ENCODE results near the gene CHRNA5. TPM values are rescaled to one million over a fixed set of nuclear protein-coding genes. Genes with fewer than 3 reads are reported as not detected.

The CHRNA5 gene
- total and polyA plus RNA-seq, 9 of the 15 experiments (the other 6 are each of a cell fraction or from before 2014, with no cell fraction given) = 2.8 to 16.1 (median 11.4) TPM

DNA sequence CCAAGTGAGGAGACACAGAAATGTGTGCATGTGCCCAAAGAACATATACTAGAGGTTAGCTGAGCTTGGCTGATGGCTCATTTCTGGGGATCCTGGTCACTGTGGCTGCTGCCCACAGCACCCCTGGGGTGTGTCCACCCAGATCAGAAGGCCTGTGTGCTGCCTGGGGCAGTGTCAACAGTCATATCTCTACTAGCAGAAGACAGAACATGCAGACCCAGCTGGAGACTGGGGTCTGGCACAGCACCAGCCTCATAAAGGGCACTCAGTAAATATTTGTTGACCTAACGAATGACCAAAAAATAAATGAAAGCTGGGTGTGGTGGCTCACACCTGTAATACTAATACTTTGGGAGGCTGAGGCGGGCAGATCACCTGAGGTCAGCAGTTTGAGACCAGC is 39.1 kb downstream of the CHRNA5 start:
- no peak for DNase-seq (ENCODE audit: extremely low read depth in 1 of 4, low spot score in 3 of 4)
- no peaks in the 10 kb centered on the region for H3K9me3 ChIP-seq (replicated peaks; ENCODE audit: control insufficient read depth, insufficient read depth, low read depth, low read length)
- ATAC-seq = no peak
- ChIA-PET POLR2A (interaction anchor here (0.6 to 0.7 kb wide), 2 partner anchors 11 to 39 kb away, joined by 3 read pairs; partner anchors contain the start of gene CHRNA5), CTCF (ENCODE audit: low intra/inter-chr PET ratio) (no interaction called here)
- no peak overlapping the region for H3K4me3 ChIP-seq
- no peak overlapping the region for H3K27ac ChIP-seq (ENCODE audit: extremely low read depth, low read depth, low read length)
- H3K36me3 ChIP-seq (ENCODE audit: control insufficient read depth, insufficient read depth, low read length) = no peaks in the 10 kb centered on the region
- H3K9me1 ChIP-seq (ENCODE audit: control insufficient read depth, insufficient read depth, low read length) = no peaks in the 10 kb centered on the region
- in situ Hi-C loops (cut with MboI) = no loop called here
- BruUV-seq (replicated peaks) = no TSS peak
- intact Hi-C loops (cut with micrococcal nuclease) = no loop called here
- no peaks in the 10 kb centered on the region for H3K79me2 ChIP-seq (ENCODE audit: control insufficient read depth, insufficient read depth, low read length)
- no peak overlapping the region for H2AFZ ChIP-seq (ENCODE audit: low read depth, low read length)
- no peak overlapping the region for H3K4me2 ChIP-seq (ENCODE audit: insufficient read depth, low read length)
- no peak for FAIRE-seq
- peaks cover 19 to 41% of the 10 kb centered on the region in 2 experiments for H3K27me3 ChIP-seq (ENCODE audit: control insufficient read depth in 2 of 2, insufficient read depth in 2 of 2, low read length in 2 of 2)
- 0 out of 2 replicates have a peak, but pooled peaks cover 4% of the 10 kb centered on the region for H4K20me1 ChIP-seq (replicated peaks; ENCODE audit: control insufficient read depth, insufficient read depth, low read length)
- 4% methylated on average over 2 of the region's 2 CpGs for WGBS (ENCODE audit: insufficient coverage, low coverage, missing lambda C conversion rate)
- H3K4me1 ChIP-seq (replicated peaks in 1 of 2; ENCODE audit: control insufficient read depth in 2 of 2, insufficient read depth in 2 of 2, low read length in 2 of 2) = no peaks in the 10 kb centered on the region
- H3K9ac ChIP-seq (ENCODE audit: insufficient read depth in 1 of 2, low read depth in 2 of 2, low read length in 2 of 2) = no peak overlapping the region
- no peak for TF ChIP-seq HSF4 (CRISPR knock-in tag; IDR thresholded peaks at IDR 0.05; ENCODE audit: borderline replicate concordance)
- no peak for TF ChIP-seq ZNF24 (IDR thresholded peaks at IDR 0.05)
- TF ChIP-seq MAZ (CRISPR knock-in tag; conservative IDR thresholded peaks at IDR 0.05 in 1 of 2, IDR thresholded peaks at IDR 0.05 in 1 of 2) = no peak
- TF ChIP-seq NFYB (IDR thresholded peaks at IDR 0.05; ENCODE audit: extremely low read depth, insufficient read length) = no peak
- TF ChIP-seq, protein P1, sequence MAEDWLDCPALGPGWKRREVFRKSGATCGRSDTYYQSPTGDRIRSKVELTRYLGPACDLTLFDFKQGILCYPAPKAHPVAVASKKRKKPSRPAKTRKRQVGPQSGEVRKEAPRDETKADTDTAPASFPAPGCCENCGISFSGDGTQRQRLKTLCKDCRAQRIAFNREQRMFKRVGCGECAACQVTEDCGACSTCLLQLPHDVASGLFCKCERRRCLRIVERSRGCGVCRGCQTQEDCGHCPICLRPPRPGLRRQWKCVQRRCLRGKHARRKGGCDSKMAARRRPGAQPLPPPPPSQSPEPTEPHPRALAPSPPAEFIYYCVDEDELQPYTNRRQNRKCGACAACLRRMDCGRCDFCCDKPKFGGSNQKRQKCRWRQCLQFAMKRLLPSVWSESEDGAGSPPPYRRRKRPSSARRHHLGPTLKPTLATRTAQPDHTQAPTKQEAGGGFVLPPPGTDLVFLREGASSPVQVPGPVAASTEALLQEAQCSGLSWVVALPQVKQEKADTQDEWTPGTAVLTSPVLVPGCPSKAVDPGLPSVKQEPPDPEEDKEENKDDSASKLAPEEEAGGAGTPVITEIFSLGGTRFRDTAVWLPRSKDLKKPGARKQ (CRISPR knock-in tag; IDR thresholded peaks at IDR 0.05) = no peak
- TF ChIP-seq, protein P2, sequence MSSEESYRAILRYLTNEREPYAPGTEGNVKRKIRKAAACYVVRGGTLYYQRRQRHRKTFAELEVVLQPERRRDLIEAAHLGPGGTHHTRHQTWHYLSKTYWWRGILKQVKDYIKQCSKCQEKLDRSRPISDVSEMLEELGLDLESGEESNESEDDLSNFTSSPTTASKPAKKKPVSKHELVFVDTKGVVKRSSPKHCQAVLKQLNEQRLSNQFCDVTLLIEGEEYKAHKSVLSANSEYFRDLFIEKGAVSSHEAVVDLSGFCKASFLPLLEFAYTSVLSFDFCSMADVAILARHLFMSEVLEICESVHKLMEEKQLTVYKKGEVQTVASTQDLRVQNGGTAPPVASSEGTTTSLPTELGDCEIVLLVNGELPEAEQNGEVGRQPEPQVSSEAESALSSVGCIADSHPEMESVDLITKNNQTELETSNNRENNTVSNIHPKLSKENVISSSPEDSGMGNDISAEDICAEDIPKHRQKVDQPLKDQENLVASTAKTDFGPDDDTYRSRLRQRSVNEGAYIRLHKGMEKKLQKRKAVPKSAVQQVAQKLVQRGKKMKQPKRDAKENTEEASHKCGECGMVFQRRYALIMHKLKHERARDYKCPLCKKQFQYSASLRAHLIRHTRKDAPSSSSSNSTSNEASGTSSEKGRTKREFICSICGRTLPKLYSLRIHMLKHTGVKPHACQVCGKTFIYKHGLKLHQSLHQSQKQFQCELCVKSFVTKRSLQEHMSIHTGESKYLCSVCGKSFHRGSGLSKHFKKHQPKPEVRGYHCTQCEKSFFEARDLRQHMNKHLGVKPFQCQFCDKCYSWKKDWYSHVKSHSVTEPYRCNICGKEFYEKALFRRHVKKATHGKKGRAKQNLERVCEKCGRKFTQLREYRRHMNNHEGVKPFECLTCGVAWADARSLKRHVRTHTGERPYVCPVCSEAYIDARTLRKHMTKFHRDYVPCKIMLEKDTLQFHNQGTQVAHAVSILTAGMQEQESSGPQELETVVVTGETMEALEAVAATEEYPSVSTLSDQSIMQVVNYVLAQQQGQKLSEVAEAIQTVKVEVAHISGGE (CRISPR knock-in tag; IDR thresholded peaks at IDR 0.05) = no peak
- no peak for TF ChIP-seq POLR2B (IDR thresholded peaks at IDR 0.05; ENCODE audit: low read depth, partially characterized antibody)
- TF ChIP-seq FOXP1 (CRISPR knock-in tag; IDR thresholded peaks at IDR 0.05) = no peak
- TF ChIP-seq, protein P3, sequence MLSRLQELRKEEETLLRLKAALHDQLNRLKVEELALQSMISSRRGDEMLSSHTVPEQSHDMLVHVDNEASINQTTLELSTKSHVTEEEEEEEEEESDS (CRISPR knock-in tag; IDR thresholded peaks at IDR 0.05) = no peak
- no peak for TF ChIP-seq ZNF23 (CRISPR knock-in tag; IDR thresholded peaks at IDR 0.05)
- no peak for TF ChIP-seq CBX2 (IDR thresholded peaks at IDR 0.05; ENCODE audit: insufficient read depth, low read length, poor library complexity, severe bottlenecking)
- TF ChIP-seq HDAC2 (IDR thresholded peaks at IDR 0.05) = no peak
- TF ChIP-seq KAT2B (IDR thresholded peaks at IDR 0.05; ENCODE audit: low read depth, low read length) = no peak
- TF ChIP-seq ZBTB1 (CRISPR knock-in tag; IDR thresholded peaks at IDR 0.05; ENCODE audit: borderline replicate concordance, low read depth) = no peak
- TF ChIP-seq CGGBP1 (CRISPR knock-in tag; IDR thresholded peaks at IDR 0.05) = no peak
- TF ChIP-seq ZSCAN29 (IDR thresholded peaks at IDR 0.05) = no peak
- TF ChIP-seq MED1 (CRISPR knock-in tag; IDR thresholded peaks at IDR 0.05; ENCODE audit: borderline replicate concordance) = no peak

Data from K562 (cell line).